ENCODE data around the gene IER5.

Gene IER5

GRCh38 chr1:181135437-181135731, 46.9 kb downstream of the IER5 start:
- no peak for DNase-seq (ENCODE audit: low read depth)

DNA sequence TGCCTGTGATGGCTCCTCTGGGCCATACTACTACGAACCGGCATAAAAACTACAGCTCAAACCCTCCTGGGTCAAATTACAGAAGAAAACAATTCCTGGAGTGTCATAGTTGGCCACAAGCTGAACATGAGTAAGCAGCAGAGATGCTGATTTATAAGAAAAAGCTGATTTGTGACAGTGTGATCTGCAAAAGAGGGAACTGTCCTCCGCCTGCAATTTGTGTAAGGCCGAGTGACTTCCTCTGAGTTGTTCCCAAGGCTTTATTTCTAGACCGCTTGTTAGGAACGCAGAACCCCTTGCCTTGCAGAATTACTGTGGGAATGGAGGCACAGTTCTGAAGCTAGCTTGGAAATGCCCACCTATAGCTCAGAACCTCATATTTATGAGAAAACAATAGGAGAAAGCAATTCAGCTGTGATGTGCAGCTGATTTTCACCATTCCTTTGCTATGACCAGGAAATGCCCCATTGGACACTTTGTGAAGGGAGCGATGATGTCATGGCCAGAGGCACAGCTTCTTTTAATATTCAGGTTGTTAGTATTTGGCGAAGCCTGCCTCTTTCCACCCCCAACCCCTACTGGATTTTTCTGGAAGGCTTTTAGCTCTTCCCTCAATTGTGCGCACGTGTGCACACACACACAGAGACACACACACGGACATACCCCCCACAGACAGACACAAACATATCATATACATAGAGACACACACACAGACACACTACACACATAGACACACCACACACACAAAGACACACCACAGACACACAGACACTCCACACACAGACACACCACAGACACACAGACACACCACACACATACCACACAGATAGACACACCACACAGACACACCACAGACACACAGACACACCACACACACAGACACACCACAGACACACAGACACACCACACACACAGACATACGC, 47.6 kb downstream of the IER5 start:
- peak; percentile 82 for DNase-seq (ENCODE audit: low read depth)

- DNase-seq (ENCODE audit: low read depth): no peak
Measured at GRCh38 chr1:181136738-181137122, 48.2 kb downstream of the IER5 start.

DNA sequence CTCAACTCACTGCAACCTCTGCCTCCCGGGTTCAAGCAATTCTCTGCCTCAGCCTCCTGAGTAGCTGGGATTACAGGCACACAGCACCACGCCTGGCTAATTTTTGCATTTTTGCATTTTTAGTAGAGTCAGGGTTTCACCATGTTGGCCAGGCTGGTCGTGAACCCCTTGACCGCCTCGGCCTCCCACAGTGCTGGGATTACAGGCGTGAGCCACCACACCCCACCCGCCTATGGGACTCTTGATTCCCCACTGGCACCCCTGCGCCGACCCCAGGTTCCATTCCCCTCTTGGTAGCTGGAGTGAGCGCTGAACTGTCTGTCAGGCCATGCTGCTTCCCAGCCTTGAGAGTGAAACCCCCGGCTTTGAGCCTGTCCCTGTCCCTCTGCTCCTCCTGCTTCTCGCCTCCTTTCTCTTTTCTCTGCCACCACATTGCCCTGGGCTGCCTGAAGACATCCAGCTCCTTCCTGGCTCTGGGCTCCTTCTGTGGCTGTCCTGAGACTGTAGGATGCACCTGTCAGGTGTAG, 48.8 kb downstream of the IER5 start:
- no peak for DNase-seq (ENCODE audit: low read depth)

DNA sequence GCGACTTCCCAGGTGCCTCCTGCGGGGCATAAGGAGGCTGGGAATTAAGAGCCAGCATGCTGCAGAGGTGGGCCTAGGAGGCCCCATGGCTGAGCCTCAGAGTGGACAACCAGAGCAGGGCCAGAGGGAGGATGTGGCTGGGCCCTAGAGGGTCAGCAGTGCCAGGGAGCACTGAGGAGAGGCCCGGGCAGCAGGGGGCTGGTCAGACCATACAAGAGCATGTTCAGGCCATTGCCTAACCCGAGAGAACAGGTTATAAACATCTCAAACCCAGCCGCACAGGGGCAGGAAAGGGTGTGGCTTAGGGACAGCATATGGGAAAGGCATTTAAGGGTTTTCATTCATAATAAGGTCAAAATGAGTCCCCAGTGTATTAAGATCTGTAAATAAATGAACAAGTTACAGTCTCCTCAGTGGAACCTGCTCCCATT, 51.1 kb downstream of the IER5 start:
- DNase-seq (ENCODE audit: low read depth): no peak

DNA sequence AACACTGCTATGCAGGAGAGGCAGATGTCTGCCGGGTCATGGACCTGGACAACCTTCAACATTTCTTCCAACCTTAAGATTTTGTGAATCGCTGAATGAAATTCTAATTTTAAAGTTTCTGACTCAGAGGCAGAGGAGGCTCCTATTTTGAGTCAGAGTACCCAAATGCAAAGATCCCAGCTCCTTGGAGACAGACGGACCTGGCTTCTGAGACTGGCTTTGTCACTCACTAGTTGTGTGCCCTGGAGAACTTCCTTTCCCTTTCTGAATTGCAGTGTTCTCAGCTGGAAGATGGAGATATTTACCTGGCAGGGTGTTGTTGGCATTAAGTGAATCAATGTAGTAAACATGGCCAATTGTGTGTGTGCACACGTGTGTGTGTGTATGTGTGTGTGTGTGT, 51.9 kb downstream of the IER5 start:
- no peak for DNase-seq (ENCODE audit: low read depth)

DNA sequence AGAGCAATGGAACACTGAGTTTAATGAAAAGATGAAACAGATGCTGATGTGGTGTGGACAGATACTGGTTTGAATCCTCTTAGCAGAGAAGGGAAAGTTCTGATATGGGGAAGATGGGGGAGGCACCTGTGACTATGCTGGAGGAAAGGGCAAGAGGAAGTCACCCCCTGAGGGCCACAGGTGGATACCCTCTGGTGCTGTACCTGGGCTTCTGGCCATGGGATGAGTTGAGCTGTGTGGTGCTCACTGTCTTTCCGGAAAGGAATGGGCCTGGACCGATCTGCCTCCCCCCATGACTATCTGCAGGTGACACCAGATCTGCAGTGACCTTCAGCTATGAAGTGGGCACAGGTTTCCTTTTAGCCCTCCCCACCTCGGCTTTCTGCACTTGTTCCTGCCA, 52.4 kb downstream of the IER5 start:
- DNase-seq (ENCODE audit: low read depth): no peak

GRCh38 chr1:181141431-181141910, 53.0 kb downstream of the IER5 start:
- DNase-seq (ENCODE audit: low read depth): no peak
